K562 (cell line): Measurements from ENCODE around the gene FGD6.

ENCODE experiments used
- E2F4 ChIP-seq: sonication (generic); formaldehyde crosslinking; IDR thresholded peaks from 2 replicates; pipeline ENCODE4 v1.8.0; 2022; ENCODE audit warnings: mild to moderate bottlenecking, low read depth, missing genetic modification reagents
- HCFC1 ChIP-seq: IDR thresholded peaks from 2 replicates; pipeline ENCODE4 v1.6.1; 2012; ENCODE audit warnings: low read depth, low read length, improper control_type of control experiment
- HMGXB4 ChIP-seq: sonication (generic); formaldehyde crosslinking; IDR thresholded peaks from 2 replicates; pipeline ENCODE4 v1.8.1; 2023; ENCODE audit warnings: mild to moderate bottlenecking, missing genetic modification reagents
- MYBL2 ChIP-seq, 2 experiments: fragments of 450-650 bp in 1 of 2; sonication (generic) in 1 of 2; formaldehyde crosslinking in 1 of 2; IDR thresholded peaks; 2 replicates each; pipeline versions ENCODE4 v1.6.1 to v1.8.1; 2017 to 2022; ENCODE audit warnings: borderline replicate concordance in 1 of 2, inconsistent platforms in 1 of 2, low read depth in 1 of 2, mild to moderate bottlenecking in 1 of 2, missing genetic modification reagents in 1 of 2, moderate library complexity in 1 of 2
- ZBTB7A ChIP-seq: IDR thresholded peaks from 2 replicates; pipeline ENCODE4 v1.6.1; 2011; ENCODE audit warnings: low read depth, mild to moderate bottlenecking, low read length, moderate library complexity, borderline replicate concordance; ENCODE audit not compliant: control insufficient read depth

- TF ChIP-seq HMGXB4 (CRISPR knock-in tag) (no peak), E2F4 (CRISPR knock-in tag) (no peak), HCFC1 (no peak), MYBL2 (IDR thresholded peaks at IDR 0.05; ENCODE audit: low read depth) (no peak), MYBL2 (CRISPR knock-in tag; IDR thresholded peaks at IDR 0.05; ENCODE audit: borderline replicate concordance) (no peak), ZBTB7A (no peak)
Observed at GRCh38 chr12:95077341-95077740, 139.9 kb downstream of the FGD6 start.
